ENCODE measurements around the gene LIFR.
"Not testable (repeated sequence)": the region's sequence is repeated elsewhere in the genome, so short reads cannot be mapped to it uniquely, and the experiment has no call there.

Gene LIFR

GRCh38 chr5:38556599-38557307 lies at the start of gene LIFR:
TSS of gene LIFR (minus strand) at chr5:38556646. CDS start at chr5:38530647, 25,999 bp downstream.
- DNase-seq: peak; percentile 26

GRCh38 chr5:38605610-38606009 lies 49.2 kb upstream of the LIFR start:
- DNase-seq: no peak

- no peak for DNase-seq
Observed at GRCh38 chr5:38603691-38604090, 47.2 kb upstream of the LIFR start.

GRCh38 chr5:38602641-38603040 lies 46.2 kb upstream of the LIFR start:
- no peak for DNase-seq

- DNase-seq: no peak
Observed at GRCh38 chr5:38601863-38602298, 45.4 kb upstream of the LIFR start.

GRCh38 chr5:38601133-38601862 lies 44.9 kb upstream of the LIFR start:
- no peak for DNase-seq

- no peak for DNase-seq
Observed at GRCh38 chr5:38600329-38601045, 44.0 kb upstream of the LIFR start.

GRCh38 chr5:38599751-38600150 lies 43.3 kb upstream of the LIFR start:
- not testable (repeated sequence) for DNase-seq

- no peak for DNase-seq
Observed at GRCh38 chr5:38598994-38599617, 42.7 kb upstream of the LIFR start.

- DNase-seq: no peak
Observed at GRCh38 chr5:38598296-38598993, 42.0 kb upstream of the LIFR start.

GRCh38 chr5:38596981-38597380 lies 40.5 kb upstream of the LIFR start:
- DNase-seq: no peak

- no peak for DNase-seq
Observed at GRCh38 chr5:38595132-38595745, 38.8 kb upstream of the LIFR start.

- DNase-seq: no peak
Observed at GRCh38 chr5:38593959-38594358, 37.5 kb upstream of the LIFR start.

- no peak for DNase-seq
Observed at GRCh38 chr5:38591523-38591849, 35.0 kb upstream of the LIFR start.

- no peak for DNase-seq
Observed at GRCh38 chr5:38590838-38591522, 34.5 kb upstream of the LIFR start.

GRCh38 chr5:38589629-38590028 lies 33.2 kb upstream of the LIFR start:
- DNase-seq: no peak

GRCh38 chr5:38585816-38586215 lies 29.4 kb upstream of the LIFR start:
- no peak for DNase-seq

GRCh38 chr5:38583500-38583899 lies 27.1 kb upstream of the LIFR start:
- no peak for DNase-seq

GRCh38 chr5:38582975-38583319 lies 26.5 kb upstream of the LIFR start:
- no peak for DNase-seq

GRCh38 chr5:38582293-38582974 lies 26.0 kb upstream of the LIFR start:
- no peak for DNase-seq

- no peak for DNase-seq
Observed at GRCh38 chr5:38581597-38581996, 25.2 kb upstream of the LIFR start.

All from activated naive CD4-positive, alpha-beta T cell treated with anti-CD3 and anti-CD28 coated beads, Interleukin-2, amount 50 U/mL, for 16 hours (primary cell).